GM21423 (cell line): ENCODE results near the gene ZNF219.

Source experiments
- ATAC-seq: cut with Tn5 transposase; IDR thresholded peaks from one replicate; pipeline ENCODE4 v1.9.1; 2021; ENCODE audit warnings: mild to moderate bottlenecking, moderate library complexity; ENCODE audit not compliant: unreplicated experiment

ZNF219 gene

GRCh38 chr14:21102521-21103410, 4.3 kb upstream of the ZNF219 start:
- ATAC-seq: no peak

- ATAC-seq: no peak
Measured at GRCh38 chr14:21101802-21102413, 3.5 kb upstream of the ZNF219 start.

GRCh38 chr14:21100931-21101330, 2.5 kb upstream of the ZNF219 start, which contains the start of gene TMEM253:
TMEM253 (plus strand) TSS chr14:21101066; CDS start chr14:21101344, 278 bp downstream.
- ATAC-seq: no peak

GRCh38 chr14:21099596-21099985, 1.1 kb upstream of the ZNF219 start:
- ATAC-seq: no peak

GRCh38 chr14:21098892-21099595, 589 bp upstream of the ZNF219 start:
- no peak for ATAC-seq

GRCh38 chr14:21097636-21098075, 799 bp downstream of the ZNF219 start:
- no peak for ATAC-seq

- no peak for ATAC-seq
Measured at GRCh38 chr14:21096978-21097635, 1.3 kb downstream of the ZNF219 start.

- ATAC-seq: no peak
Measured at GRCh38 chr14:21096438-21096837, 2.0 kb downstream of the ZNF219 start.

- no peak for ATAC-seq
Measured at GRCh38 chr14:21095430-21096205, 2.8 kb downstream of the ZNF219 start.

- ATAC-seq: no peak
Measured at GRCh38 chr14:21093769-21094681, 4.4 kb downstream of the ZNF219 start.

- ATAC-seq: no peak
Measured at GRCh38 chr14:21093018-21093417, 5.4 kb downstream of the ZNF219 start.

GRCh38 chr14:21092273-21093011, 6.0 kb downstream of the ZNF219 start:
- peak; percentile 71 for ATAC-seq

- no peak for ATAC-seq
Measured at GRCh38 chr14:21091821-21092272, 6.6 kb downstream of the ZNF219 start.

GRCh38 chr14:21090940-21091663, 7.4 kb downstream of the ZNF219 start:
- no peak for ATAC-seq

GRCh38 chr14:21090194-21090939, 8.1 kb downstream of the ZNF219 start:
- no peak for ATAC-seq

GRCh38 chr14:21089877-21090193, 8.6 kb downstream of the ZNF219 start:
- no peak for ATAC-seq

GRCh38 chr14:21089271-21089670, 9.2 kb downstream of the ZNF219 start:
- no peak for ATAC-seq
